ENCODE measurements around the gene PLXNA3. TPM values are rescaled to one million over a fixed set of nuclear protein-coding genes. Genes with fewer than 3 reads are reported as not detected.
A peak's percentile ranks its signal among the peaks of the same experiment; 100 is the strongest.

PLXNA3 gene
- total and polyA plus RNA-seq, 2 experiments from 2014 or later: 13.7 to 23.3 TPM

DNA sequence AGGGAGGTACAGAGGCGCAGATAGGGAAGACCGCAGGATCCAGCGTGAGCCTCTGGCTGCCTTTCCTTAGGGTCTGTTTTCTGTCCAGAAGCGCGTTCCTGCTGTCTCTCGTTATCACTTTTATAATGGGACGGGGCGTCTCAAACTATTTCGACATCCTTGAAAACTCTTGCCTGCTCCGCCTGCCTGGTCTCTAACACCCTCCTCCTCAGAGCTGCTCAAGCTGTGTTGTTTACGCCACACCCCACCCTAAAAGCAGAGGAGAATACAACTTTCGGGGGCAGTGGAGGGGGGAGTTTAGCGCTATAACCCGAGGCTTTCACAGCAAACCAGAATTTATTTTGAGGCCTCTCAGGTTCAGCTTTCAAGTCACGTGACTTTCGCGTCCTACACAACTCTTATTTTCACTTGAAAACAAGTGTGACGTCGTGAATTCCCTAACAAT, 58.6 kb downstream of the PLXNA3 start:
- Histone ChIP-seq H3K4me1 (ENCODE audit: low read depth) (peaks cover 19% of the 10 kb centered on the region), H3K4me3 (peak overlapping the region; percentile 11), H3K36me3 (no peaks in the 10 kb centered on the region), H3K27ac (peak overlapping the region; percentile 100), H3K27me3 (no peaks in the 10 kb centered on the region), H3K9me3 (ENCODE audit: low read depth) (no peaks in the 10 kb centered on the region)
- peak; percentile 79 to 92 for DNase-seq (ENCODE audit: low read depth in 1 of 2, low spot score in 1 of 2)
- TF ChIP-seq, protein P1, sequence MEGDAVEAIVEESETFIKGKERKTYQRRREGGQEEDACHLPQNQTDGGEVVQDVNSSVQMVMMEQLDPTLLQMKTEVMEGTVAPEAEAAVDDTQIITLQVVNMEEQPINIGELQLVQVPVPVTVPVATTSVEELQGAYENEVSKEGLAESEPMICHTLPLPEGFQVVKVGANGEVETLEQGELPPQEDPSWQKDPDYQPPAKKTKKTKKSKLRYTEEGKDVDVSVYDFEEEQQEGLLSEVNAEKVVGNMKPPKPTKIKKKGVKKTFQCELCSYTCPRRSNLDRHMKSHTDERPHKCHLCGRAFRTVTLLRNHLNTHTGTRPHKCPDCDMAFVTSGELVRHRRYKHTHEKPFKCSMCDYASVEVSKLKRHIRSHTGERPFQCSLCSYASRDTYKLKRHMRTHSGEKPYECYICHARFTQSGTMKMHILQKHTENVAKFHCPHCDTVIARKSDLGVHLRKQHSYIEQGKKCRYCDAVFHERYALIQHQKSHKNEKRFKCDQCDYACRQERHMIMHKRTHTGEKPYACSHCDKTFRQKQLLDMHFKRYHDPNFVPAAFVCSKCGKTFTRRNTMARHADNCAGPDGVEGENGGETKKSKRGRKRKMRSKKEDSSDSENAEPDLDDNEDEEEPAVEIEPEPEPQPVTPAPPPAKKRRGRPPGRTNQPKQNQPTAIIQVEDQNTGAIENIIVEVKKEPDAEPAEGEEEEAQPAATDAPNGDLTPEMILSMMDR (IDR thresholded peaks at IDR 0.05; ENCODE audit: low read depth, low read length): no peak

DNA sequence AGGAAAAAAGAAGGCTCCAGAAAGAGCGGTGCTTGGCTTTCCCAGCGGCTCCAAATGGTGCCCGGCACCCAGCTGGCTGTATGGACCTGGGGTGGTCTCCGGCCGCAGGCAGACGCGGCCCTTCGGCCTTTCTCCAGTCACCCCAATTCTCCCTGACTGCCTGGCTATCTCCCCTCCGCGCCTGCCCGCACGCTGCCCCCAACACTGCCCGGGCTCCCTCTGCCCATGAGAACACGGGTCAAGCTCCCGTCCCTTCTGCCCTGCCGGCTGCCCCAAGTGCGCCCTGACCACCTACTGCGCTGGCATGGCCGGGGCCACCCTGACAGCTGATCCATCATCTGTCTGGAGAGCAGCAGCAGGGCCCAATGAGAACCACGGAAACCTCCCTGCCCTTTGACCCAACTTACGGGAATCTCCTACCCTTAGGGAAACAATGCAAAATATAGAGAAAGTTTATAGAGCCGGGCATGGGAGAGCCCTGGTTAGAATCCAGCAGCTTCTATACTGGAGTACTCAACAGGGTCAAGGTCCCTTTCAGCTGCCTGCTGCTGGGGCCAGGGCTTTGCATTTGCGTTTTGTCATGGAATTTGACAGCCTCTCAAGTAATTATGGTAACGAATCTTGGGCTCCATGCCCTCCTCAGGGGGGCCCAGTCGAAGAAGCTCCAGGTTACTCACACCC, 59.2 kb downstream of the PLXNA3 start:
- DNase-seq (ENCODE audit: low read depth in 1 of 2, low spot score in 1 of 2): peak in 1 of 2 donors; percentile 44
- TF ChIP-seq, protein P1 (IDR thresholded peaks at IDR 0.05; ENCODE audit: low read depth, low read length): no peak
- H3K4me3 ChIP-seq: peak overlapping the region; percentile 11
- peak overlapping the region; percentile 100 for H3K27ac ChIP-seq
- H3K36me3 ChIP-seq: no peaks in the 10 kb centered on the region
- H3K4me1 ChIP-seq (ENCODE audit: low read depth): peaks cover 18% of the 10 kb centered on the region
- no peaks in the 10 kb centered on the region for H3K27me3 ChIP-seq
- no peaks in the 10 kb centered on the region for H3K9me3 ChIP-seq (ENCODE audit: low read depth)

DNA sequence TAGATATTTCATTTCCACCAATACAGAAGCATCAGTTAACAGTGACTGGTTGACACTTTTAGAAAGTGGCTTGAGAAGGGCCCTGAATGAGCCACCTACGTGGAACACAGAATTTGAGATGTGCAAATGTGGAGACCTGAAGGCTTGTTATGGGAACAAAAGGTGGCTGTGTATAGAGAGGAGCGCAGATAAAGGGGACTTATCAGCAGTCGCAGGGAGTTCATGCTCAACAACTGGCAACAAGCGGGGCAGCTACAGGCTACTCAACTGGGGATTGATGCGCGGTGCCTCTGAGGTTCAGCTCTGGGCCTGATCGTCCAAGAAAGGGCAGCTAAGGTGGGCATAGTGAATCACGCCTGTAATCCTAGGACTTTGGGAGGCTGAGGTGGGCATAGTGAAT, 61.3 kb downstream of the PLXNA3 start:
- Histone ChIP-seq H3K9me3 (ENCODE audit: low read depth) (no peaks in the 10 kb centered on the region), H3K4me3 (no peak overlapping the region)

DNA sequence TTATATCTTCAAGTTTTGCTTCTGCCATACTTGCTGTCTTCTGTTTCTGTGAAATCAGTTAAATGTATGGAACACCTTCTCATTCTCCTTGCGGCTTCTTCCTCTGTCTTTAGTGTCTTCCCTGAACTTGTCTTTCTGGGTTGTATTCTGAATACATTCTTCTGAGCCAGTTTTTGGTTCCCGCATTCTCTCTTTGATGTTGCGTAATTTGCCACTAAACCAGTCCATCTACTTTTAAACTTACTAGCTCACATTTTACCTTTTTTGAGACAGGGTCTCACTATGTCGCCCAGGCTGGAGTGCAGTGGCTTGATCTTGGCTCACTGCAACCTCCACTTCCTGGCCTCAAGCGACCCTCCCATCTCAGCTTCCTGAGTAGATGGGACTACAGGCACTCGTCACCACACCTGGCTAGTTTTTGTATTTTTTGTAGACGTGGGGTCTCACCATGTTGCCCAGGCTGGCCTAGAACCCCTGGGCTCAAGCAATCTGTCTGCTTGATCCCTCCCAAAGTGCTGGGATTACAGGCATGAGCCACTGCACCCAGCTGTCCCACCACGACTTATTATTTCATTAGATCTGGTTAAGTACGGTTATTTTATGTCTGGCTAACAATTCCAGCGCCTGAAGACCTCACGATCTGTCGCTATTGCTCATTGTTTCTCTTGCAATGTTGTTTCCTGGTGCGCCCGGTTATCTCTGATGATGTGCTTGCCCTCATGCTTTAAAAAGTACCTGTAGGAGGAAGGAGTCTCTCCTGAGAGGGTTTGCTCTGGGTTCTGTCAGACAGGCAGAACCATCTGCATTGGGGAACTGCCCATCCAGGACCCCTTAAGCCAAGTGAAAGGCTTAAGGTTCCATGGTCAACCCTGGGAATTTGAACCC, 67.8 kb downstream of the PLXNA3 start:
- TF ChIP-seq, protein P1 (IDR thresholded peaks at IDR 0.05; ENCODE audit: low read depth, low read length): no peak
- H3K4me1 ChIP-seq (ENCODE audit: low read depth): no peaks in the 10 kb centered on the region
- no peak overlapping the region for H3K4me3 ChIP-seq
- no peak for DNase-seq (ENCODE audit: low read depth in 1 of 2, low spot score in 1 of 2)
- H3K9me3 ChIP-seq (ENCODE audit: low read depth): no peaks in the 10 kb centered on the region
- no peak overlapping the region for H3K27ac ChIP-seq
- no peaks in the 10 kb centered on the region for H3K27me3 ChIP-seq
- H3K36me3 ChIP-seq: no peaks in the 10 kb centered on the region

More for the DNA sequence above, 61.3 kb downstream of the PLXNA3 start:
- DNase-seq (ENCODE audit: low read depth in 1 of 2, low spot score in 1 of 2): no peak
- Histone ChIP-seq H3K27ac (peak overlapping the region; percentile 71), H3K27me3 (no peaks in the 10 kb centered on the region), H3K4me1 (ENCODE audit: low read depth) (peaks cover 18% of the 10 kb centered on the region), H3K36me3 (no peaks in the 10 kb centered on the region)
- TF ChIP-seq, protein P1 (IDR thresholded peaks at IDR 0.05; ENCODE audit: low read depth, low read length): no peak

DNA sequence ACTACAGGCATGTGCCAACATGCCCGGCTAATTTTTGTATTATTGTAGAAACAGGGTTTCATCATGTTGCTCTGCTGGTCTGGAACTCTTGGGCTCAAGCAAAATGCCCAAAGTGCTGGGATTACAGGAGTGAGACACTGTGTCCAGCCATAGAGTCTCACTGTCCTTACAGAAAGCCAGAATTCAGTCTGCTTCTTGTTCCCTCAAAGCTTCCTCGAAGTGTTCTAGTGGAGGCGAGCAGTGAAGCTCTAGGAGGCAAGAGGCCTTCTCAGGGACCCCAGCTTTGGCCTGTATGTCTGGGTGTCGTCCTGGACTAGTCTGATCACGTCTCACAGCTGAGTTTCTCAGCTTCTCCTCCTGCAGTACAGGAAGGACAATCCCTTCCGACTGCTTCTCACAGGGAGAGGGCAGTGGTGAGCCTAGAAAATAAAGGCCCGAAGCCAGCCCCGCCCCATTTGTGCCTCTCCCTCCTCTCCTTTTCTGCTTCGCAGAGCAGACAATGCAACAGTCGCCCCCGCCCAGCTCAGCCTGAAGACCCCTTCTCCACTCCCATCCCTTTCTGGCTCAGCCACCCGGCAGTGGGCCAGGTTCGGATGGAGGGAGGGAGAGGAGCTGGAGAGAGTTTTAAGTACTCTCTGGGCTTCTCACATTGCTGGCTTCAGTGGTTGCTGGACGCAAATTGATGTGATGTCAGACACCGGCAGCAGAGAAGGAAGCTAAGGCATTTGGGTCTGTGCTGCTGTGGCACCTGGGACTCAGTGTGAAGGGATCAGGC, 69.0 kb downstream of the PLXNA3 start:
- Histone ChIP-seq H3K27ac (peak overlapping the region; percentile 74), H3K4me1 (ENCODE audit: low read depth) (no peaks in the 10 kb centered on the region), H3K9me3 (ENCODE audit: low read depth) (no peaks in the 10 kb centered on the region), H3K27me3 (no peaks in the 10 kb centered on the region), H3K4me3 (no peak overlapping the region), H3K36me3 (no peaks in the 10 kb centered on the region)
- TF ChIP-seq, protein P1 (IDR thresholded peaks at IDR 0.05; ENCODE audit: low read depth, low read length): peak; percentile 52
- DNase-seq (ENCODE audit: low read depth in 1 of 2, low spot score in 1 of 2): peak; percentile 75 to 84
